SK-N-SH treated with all-trans-retinoic acid at 6 μM for 48 hours (cell line): Measurements from ENCODE around the gene GRAMD1C.
A peak's percentile ranks its signal among the peaks of the same experiment; 100 is the strongest.

ENCODE experiments used
- ATAC-seq: fragments of 200-7000 bp; cut with Tn5 transposase; 3 replicates; pipeline ENCODE4 v1.9.1; 2020; ENCODE audit warnings: mild to moderate bottlenecking, moderate library complexity
- ARNTL ChIP-seq: fragments of 450-650 bp; formaldehyde crosslinking; IDR thresholded peaks from 2 replicates; pipeline ENCODE4 v1.5.0; 2020; ENCODE audit warnings: low read depth, mild to moderate bottlenecking, moderate library complexity, borderline replicate concordance
- BACH2 ChIP-seq: fragments of 250-450 bp; sonication (Bioruptor Pico); IDR thresholded peaks from 2 replicates; pipeline ENCODE4 v1.9.0; 2021; ENCODE audit warnings: mild to moderate bottlenecking, borderline replicate concordance
- CSDC2 ChIP-seq: fragments of 250-450 bp; sonication (Bioruptor Pico); IDR thresholded peaks from 2 replicates; pipeline ENCODE4 v1.5.0; 2020; ENCODE audit warnings: mild to moderate bottlenecking, moderate library complexity
- ESRRG ChIP-seq: fragments of 250-450 bp; sonication (Bioruptor Pico); IDR thresholded peaks from 2 replicates; pipeline ENCODE4 v1.6.1; 2021; ENCODE audit warnings: mild to moderate bottlenecking
- ISL1 ChIP-seq: fragments of 250-450 bp; sonication (Bioruptor Pico); IDR thresholded peaks from 2 replicates; pipeline ENCODE4 v2.1.2; 2022; ENCODE audit warnings: mild to moderate bottlenecking, moderate library complexity
- OSR1 ChIP-seq: fragments of 250-450 bp; sonication (Bioruptor Pico); IDR thresholded peaks from 2 replicates; pipeline ENCODE4 v1.8.0; 2022; ENCODE audit warnings: moderate library complexity, mild to moderate bottlenecking, inconsistent platforms
- POU6F1 ChIP-seq: fragments of 250-450 bp; sonication (Bioruptor Pico); IDR thresholded peaks from 2 replicates; pipeline ENCODE4 v1.8.0; 2021; ENCODE audit warnings: low read depth, mild to moderate bottlenecking, moderate library complexity, borderline replicate concordance
- TOX ChIP-seq: fragments of 250-450 bp; sonication (Bioruptor Pico); IDR thresholded peaks from 2 replicates; pipeline ENCODE4 v1.8.0; 2021; ENCODE audit warnings: mild to moderate bottlenecking, moderate library complexity, borderline replicate concordance
- TSHZ2 ChIP-seq: fragments of 250-450 bp; sonication (Bioruptor Pico); IDR thresholded peaks from 2 replicates; pipeline ENCODE4 v1.5.0; 2020; ENCODE audit warnings: mild to moderate bottlenecking, moderate library complexity
- ZFP3 ChIP-seq: fragments of 250-450 bp; sonication (Bioruptor Pico); IDR thresholded peaks from 2 replicates; pipeline ENCODE4 v1.5.0; 2020; ENCODE audit warnings: mild to moderate bottlenecking, moderate library complexity
- ZFP30 ChIP-seq: fragments of 450-650 bp; formaldehyde crosslinking; IDR thresholded peaks from 2 replicates; pipeline ENCODE4 v1.5.0; 2022; ENCODE audit warnings: mild to moderate bottlenecking, moderate library complexity
- ZNF565 ChIP-seq: fragments of 450-650 bp; formaldehyde crosslinking; conservative IDR thresholded peaks from 2 replicates; pipeline ENCODE4 v1.5.0; 2020; ENCODE audit warnings: low read depth, mild to moderate bottlenecking, moderate library complexity
- ZNF70 ChIP-seq: fragments of 450-650 bp; formaldehyde crosslinking; IDR thresholded peaks from 2 replicates; pipeline ENCODE4 v1.5.0; 2020; ENCODE audit warnings: mild to moderate bottlenecking, moderate library complexity
- ZNF8 ChIP-seq: fragments of 450-650 bp; formaldehyde crosslinking; IDR thresholded peaks from 2 replicates; pipeline ENCODE4 v1.5.0; 2020; ENCODE audit warnings: mild to moderate bottlenecking, moderate library complexity
- TF ChIP-seq, protein P1 (sequence below): fragments of 250-450 bp; sonication (Bioruptor Pico); IDR thresholded peaks from 2 replicates; pipeline ENCODE4 v1.5.1; 2021; ENCODE audit warnings: mild to moderate bottlenecking, moderate library complexity
- TF ChIP-seq, protein P2 (sequence below): fragments of 250-450 bp; sonication (Bioruptor Pico); IDR thresholded peaks from 2 replicates; pipeline ENCODE4 v1.8.0; 2020; ENCODE audit warnings: mild to moderate bottlenecking, moderate library complexity, borderline replicate concordance

GRAMD1C gene

GRCh38 chr3:113878403-113878802, 39.8 kb downstream of the GRAMD1C start (continued):
- TF ChIP-seq ESRRG (CRISPR knock-in tag) (no peak), ZFP30 (no peak), BACH2 (CRISPR knock-in tag) (no peak)

GRCh38 chr3:113885050-113885449, 46.5 kb downstream of the GRAMD1C start:
- ATAC-seq: no peak
- TF ChIP-seq ZNF565 (CRISPR knock-in tag): no peak
- no peak for TF ChIP-seq CSDC2
- no peak for TF ChIP-seq ZFP3 (CRISPR knock-in tag)
- TF ChIP-seq ZNF8 (CRISPR knock-in tag): no peak
- TF ChIP-seq, protein P1, sequence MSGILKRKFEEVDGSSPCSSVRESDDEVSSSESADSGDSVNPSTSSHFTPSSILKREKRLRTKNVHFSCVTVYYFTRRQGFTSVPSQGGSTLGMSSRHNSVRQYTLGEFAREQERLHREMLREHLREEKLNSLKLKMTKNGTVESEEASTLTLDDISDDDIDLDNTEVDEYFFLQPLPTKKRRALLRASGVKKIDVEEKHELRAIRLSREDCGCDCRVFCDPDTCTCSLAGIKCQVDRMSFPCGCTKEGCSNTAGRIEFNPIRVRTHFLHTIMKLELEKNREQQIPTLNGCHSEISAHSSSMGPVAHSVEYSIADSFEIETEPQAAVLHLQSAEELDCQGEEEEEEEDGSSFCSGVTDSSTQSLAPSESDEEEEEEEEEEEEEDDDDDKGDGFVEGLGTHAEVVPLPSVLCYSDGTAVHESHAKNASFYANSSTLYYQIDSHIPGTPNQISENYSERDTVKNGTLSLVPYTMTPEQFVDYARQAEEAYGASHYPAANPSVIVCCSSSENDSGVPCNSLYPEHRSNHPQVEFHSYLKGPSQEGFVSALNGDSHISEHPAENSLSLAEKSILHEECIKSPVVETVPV (CRISPR knock-in tag): no peak
- TF ChIP-seq POU6F1 (CRISPR knock-in tag): no peak

- ATAC-seq: 0 out of 3 replicates have a peak, but pooled peaks have one; percentile 50
- TF ChIP-seq, protein P1 (CRISPR knock-in tag): no peak
Observed at GRCh38 chr3:113890256-113890900, 51.8 kb downstream of the GRAMD1C start.

DNA sequence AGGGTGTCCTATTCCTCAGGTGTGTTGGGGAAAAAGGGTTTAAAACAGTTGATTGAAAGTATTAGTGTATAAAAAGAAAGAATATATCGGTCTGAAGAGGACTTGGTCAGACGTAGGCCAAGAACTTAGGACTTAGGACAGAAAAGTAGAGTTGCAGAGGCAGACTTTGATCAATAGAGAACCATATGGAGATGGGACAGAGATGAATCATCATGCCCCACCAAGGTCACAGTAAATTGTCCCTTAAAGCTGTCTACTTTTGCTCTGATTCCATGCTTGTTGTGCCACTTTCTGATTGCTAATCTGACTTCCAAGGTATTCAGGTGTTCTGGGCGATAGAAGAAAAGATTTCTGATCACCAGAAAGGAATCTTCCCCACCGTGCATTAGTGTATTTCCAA, 56.3 kb downstream of the GRAMD1C start:
- ATAC-seq: no peak
- TF ChIP-seq, protein P2, sequence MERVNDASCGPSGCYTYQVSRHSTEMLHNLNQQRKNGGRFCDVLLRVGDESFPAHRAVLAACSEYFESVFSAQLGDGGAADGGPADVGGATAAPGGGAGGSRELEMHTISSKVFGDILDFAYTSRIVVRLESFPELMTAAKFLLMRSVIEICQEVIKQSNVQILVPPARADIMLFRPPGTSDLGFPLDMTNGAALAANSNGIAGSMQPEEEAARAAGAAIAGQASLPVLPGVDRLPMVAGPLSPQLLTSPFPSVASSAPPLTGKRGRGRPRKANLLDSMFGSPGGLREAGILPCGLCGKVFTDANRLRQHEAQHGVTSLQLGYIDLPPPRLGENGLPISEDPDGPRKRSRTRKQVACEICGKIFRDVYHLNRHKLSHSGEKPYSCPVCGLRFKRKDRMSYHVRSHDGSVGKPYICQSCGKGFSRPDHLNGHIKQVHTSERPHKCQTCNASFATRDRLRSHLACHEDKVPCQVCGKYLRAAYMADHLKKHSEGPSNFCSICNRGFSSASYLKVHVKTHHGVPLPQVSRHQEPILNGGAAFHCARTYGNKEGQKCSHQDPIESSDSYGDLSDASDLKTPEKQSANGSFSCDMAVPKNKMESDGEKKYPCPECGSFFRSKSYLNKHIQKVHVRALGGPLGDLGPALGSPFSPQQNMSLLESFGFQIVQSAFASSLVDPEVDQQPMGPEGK (CRISPR knock-in tag): no peak
- no peak for TF ChIP-seq ARNTL (CRISPR knock-in tag)
- no peak for TF ChIP-seq OSR1 (CRISPR knock-in tag)
- no peak for TF ChIP-seq ZNF8 (CRISPR knock-in tag)
- no peak for TF ChIP-seq BACH2 (CRISPR knock-in tag)
- no peak for TF ChIP-seq TSHZ2 (CRISPR knock-in tag)
- no peak for TF ChIP-seq ZFP30
- TF ChIP-seq TOX (CRISPR knock-in tag): no peak
- no peak for TF ChIP-seq CSDC2
- no peak for TF ChIP-seq POU6F1 (CRISPR knock-in tag)
- no peak for TF ChIP-seq ISL1 (CRISPR knock-in tag)
- TF ChIP-seq ZNF70 (CRISPR knock-in tag): no peak
- TF ChIP-seq, all 23 proteins: peak for 0
